IMR-90 (cell line): ENCODE measurements around the gene NSD2. TPM values are rescaled to one million over a fixed set of nuclear protein-coding genes. Genes with fewer than 3 reads are reported as not detected.

Experiments
- ATAC-seq: fragments of 200-7000 bp; cut with Tn5 transposase; 2 replicates; pipeline ENCODE4 v1.9.1; 2020; ENCODE audit warnings: low read depth, mild to moderate bottlenecking, moderate library complexity
- BruUV-seq: library from RNA; stranded (reverse); fragments of 400-500 nt; replicated peaks from 2 replicates; lab custom pipeline; 2021; lab: Mats Ljungman, UMichigan
- CTCF ChIA-PET: fragments of 300-600 bp; formaldehyde crosslinking; extraction: SDS; loops from one replicate; lab custom pipeline; 2021; ENCODE audit warnings: antibody characterized with exemption; lab: Yijun Ruan, JAX
- POLR2A ChIA-PET: fragments of 300-600 bp; sonication (Branson Sonifier 250); formaldehyde crosslinking; loops from one replicate; lab custom pipeline; 2022; ENCODE audit warnings: antibody characterized with exemption; ENCODE audit not compliant: unreplicated experiment; lab: Charles Lee
- DNase-seq: peaks from one replicate; pipeline ENCODE4 v3.0.0; 2013
- H2AFZ ChIP-seq: replicated peaks from 2 replicates; pipeline ENCODE3; 2013; ENCODE audit warnings: low read length, mild to moderate bottlenecking; ENCODE audit not compliant: poor library complexity
- H2AK5ac ChIP-seq: 2 replicates; pipeline ENCODE4 v1.6.1; 2013; ENCODE audit warnings: low read depth, low read length, inconsistent platforms
- H2AK9ac ChIP-seq: replicated peaks from 2 replicates; pipeline ENCODE3; 2013; ENCODE audit warnings: mild to moderate bottlenecking, low read depth, low read length, moderate library complexity; ENCODE audit not compliant: poor library complexity
- H2BK120ac ChIP-seq: 2 replicates; pipeline ENCODE4 v1.6.1; 2013; ENCODE audit warnings: low read depth, low read length, inconsistent platforms
- H2BK15ac ChIP-seq: 3 replicates; pipeline ENCODE4 v1.6.1; 2013; ENCODE audit warnings: low read depth, low read length, inconsistent platforms
- H2BK20ac ChIP-seq: 2 replicates; pipeline ENCODE4 v1.6.1; 2013; ENCODE audit warnings: low read depth, mild to moderate bottlenecking, inconsistent platforms, low read length, moderate library complexity
- H2BK5ac ChIP-seq: 2 replicates; pipeline ENCODE4 v1.6.1; 2013; ENCODE audit warnings: mild to moderate bottlenecking, low read depth, low read length, inconsistent platforms; ENCODE audit not compliant: poor library complexity, severe bottlenecking
- H3K14ac ChIP-seq: replicated peaks from 2 replicates; pipeline ENCODE4 v1.6.1; 2013; ENCODE audit warnings: low read depth, low read length, inconsistent platforms
- H3K18ac ChIP-seq: 2 replicates; pipeline ENCODE4 v1.6.1; 2013; ENCODE audit warnings: low read depth, low read length, control low read depth
- H3K23ac ChIP-seq: 2 replicates; pipeline ENCODE4 v1.6.1; 2013; ENCODE audit warnings: low read depth, low read length, inconsistent platforms
- H3K27ac ChIP-seq: 2 replicates; pipeline ENCODE4 v1.5.1; 2013; ENCODE audit warnings: mild to moderate bottlenecking, control low read depth, low read length; ENCODE audit not compliant: insufficient read depth
- H3K27me3 ChIP-seq: 2 replicates; pipeline ENCODE4 v1.6.1; 2013; ENCODE audit warnings: low read length; ENCODE audit not compliant: control insufficient read depth, insufficient read depth
- H3K36me3 ChIP-seq: 2 replicates; pipeline ENCODE4 v1.6.1; 2013; ENCODE audit warnings: low read length, mixed read lengths; ENCODE audit not compliant: control insufficient read depth, insufficient read depth
- H3K4ac ChIP-seq: 2 replicates; pipeline ENCODE4 v1.6.1; 2013; ENCODE audit warnings: low read depth, low read length, inconsistent platforms
- H3K4me1 ChIP-seq: 2 replicates; pipeline ENCODE4 v1.6.1; 2013; ENCODE audit warnings: low read length, mixed read lengths; ENCODE audit not compliant: control insufficient read depth, insufficient read depth
- H3K4me2 ChIP-seq: 2 replicates; pipeline ENCODE4 v1.6.1; 2013; ENCODE audit warnings: low read depth, mild to moderate bottlenecking, control low read depth, low read length, moderate library complexity
- H3K4me3 ChIP-seq: 2 replicates; pipeline ENCODE4 v1.5.1; 2013; ENCODE audit warnings: low read depth, mild to moderate bottlenecking, control low read depth, low read length, moderate library complexity; ENCODE audit not compliant: insufficient read depth
- H3K56ac ChIP-seq: 2 replicates; pipeline ENCODE4 v1.6.1; 2013; ENCODE audit warnings: low read length, inconsistent platforms; ENCODE audit not compliant: insufficient read depth; ENCODE audit errors: extremely low read depth
- H3K79me1 ChIP-seq, 2 experiments: 2 replicates each; pipeline ENCODE4 v1.6.1; 2013; ENCODE audit warnings: low read length in 2 of 2, inconsistent platforms in 1 of 2, low read depth in 1 of 2
- H3K9ac ChIP-seq: 2 replicates; pipeline ENCODE4 v1.6.1; 2013; ENCODE audit warnings: low read depth, low read length, control low read depth
- H3K9me1 ChIP-seq: 2 replicates; pipeline ENCODE4 v1.6.1; 2013; ENCODE audit warnings: low read length, inconsistent platforms; ENCODE audit not compliant: insufficient read depth
- H3K9me3 ChIP-seq: 2 replicates; pipeline ENCODE4 v1.6.1; 2013; ENCODE audit warnings: low read length; ENCODE audit not compliant: control insufficient read depth, insufficient read depth
- H4K20me1 ChIP-seq: 2 replicates; pipeline ENCODE4 v1.6.1; 2013; ENCODE audit warnings: low read length, inconsistent platforms; ENCODE audit not compliant: insufficient read depth
- H4K5ac ChIP-seq: 2 replicates; pipeline ENCODE4 v1.6.1; 2013; ENCODE audit warnings: mild to moderate bottlenecking, low read depth, low read length, control low read depth
- H4K8ac ChIP-seq, 2 experiments: 2 replicates each; pipeline ENCODE4 v1.6.1; 2013; ENCODE audit warnings: low read depth in 2 of 2, low read length in 2 of 2, control low read depth in 1 of 2, inconsistent platforms in 1 of 2
- H4K91ac ChIP-seq: 2 replicates; pipeline ENCODE4 v1.6.1; 2013; ENCODE audit warnings: low read depth, low read length, inconsistent platforms; ENCODE audit not compliant: insufficient read depth
- CEBPB ChIP-seq: IDR thresholded peaks from 2 replicates; pipeline ENCODE4 v1.6.1; 2012; ENCODE audit warnings: low read depth, low read length, improper control_type of control experiment
- FOS ChIP-seq: fragments of 150-350 bp; IDR thresholded peaks from 2 replicates; pipeline ENCODE4 v1.6.1; 2016; ENCODE audit warnings: low read depth, low read length
- MAFK ChIP-seq: IDR thresholded peaks from 2 replicates; pipeline ENCODE4 v1.6.1; 2012; ENCODE audit warnings: low read depth, low read length, improper control_type of control experiment
- MXI1 ChIP-seq: IDR thresholded peaks from 2 replicates; pipeline ENCODE4 v1.6.1; 2012; ENCODE audit warnings: low read depth, mild to moderate bottlenecking, low read length, moderate library complexity, borderline replicate concordance
- POLR2A ChIP-seq: IDR thresholded peaks from 2 replicates; pipeline ENCODE4 v1.6.1; 2012; ENCODE audit warnings: mild to moderate bottlenecking, low read depth, low read length
- RAD21 ChIP-seq: IDR thresholded peaks from 2 replicates; pipeline ENCODE4 v1.6.1; 2012; ENCODE audit warnings: low read length, improper control_type of control experiment
- RCOR1 ChIP-seq: IDR thresholded peaks from 2 replicates; pipeline ENCODE4 v1.6.1; 2012; ENCODE audit warnings: mild to moderate bottlenecking, low read length, improper control_type of control experiment; ENCODE audit not compliant: insufficient replicate concordance
- SMC3 ChIP-seq: fragments of 150-350 bp; IDR thresholded peaks from 2 replicates; pipeline ENCODE4 v1.6.1; 2016; ENCODE audit warnings: low read depth, mild to moderate bottlenecking, antibody characterized with exemption, low read length, moderate library complexity
- WGBS, 2 experiments: methylation state at CpG; one replicate each; pipeline versions ENCODE4 v1.1.5 to v1.1.7; 2013; ENCODE audit warnings: missing lambda C conversion rate in 2 of 2; ENCODE audit not compliant: insufficient read length in 1 of 2; ENCODE audit errors: extremely low coverage in 2 of 2; 5-methylcytosine and 5-hydroxymethylcytosine counted together
- dilution Hi-C: fragments of 300-500 bp; cut with HindIII; formaldehyde crosslinking; loops from one replicate; pipeline ENCODE4 v1.14.3; 2018; ENCODE audit warnings: low sequenced_read_pairs; ENCODE audit not compliant: unreplicated experiment
- in situ Hi-C: fragments of 300-500 bp; cut with MboI; formaldehyde crosslinking; loops from 3 replicates; pipeline ENCODE4 v1.14.3; 2019; ENCODE audit warnings: low sequenced_read_pairs, inconsistent platforms, mixed read lengths
- intact Hi-C: fragments of 100-400 bp; cut with micrococcal nuclease; formaldehyde crosslinking; loops from 2 replicates; pipeline ENCODE4 v1.10.0; 2022
- polyA plus RNA-seq, 3 experiments: library from polyadenylated mRNA; depleted of rRNA; stranded (reverse); fragments of >200 nt; gene quantifications; 2 replicates each; pipeline ENCODE4 v1.2.3, GENCODE V29; 2012; ENCODE audit warnings: low replicate concordance in 1 of 3
- total RNA-seq: library from RNA; depleted of rRNA; stranded (reverse); fragments of >200 nt; gene quantifications from 2 replicates; pipeline ENCODE4 v1.2.3, GENCODE V29; 2012
- TF ChIP-seq, protein P1 (sequence below): conservative IDR thresholded peaks from 2 replicates; pipeline ENCODE4 v1.5.1; 2012; ENCODE audit warnings: mild to moderate bottlenecking, low read depth, low read length, improper control_type of control experiment

The NSD2 gene
- total and polyA plus RNA-seq, 2 of the 4 experiments (the other 2 are of a cell fraction) = 35.9 to 68.1 TPM

DNA sequence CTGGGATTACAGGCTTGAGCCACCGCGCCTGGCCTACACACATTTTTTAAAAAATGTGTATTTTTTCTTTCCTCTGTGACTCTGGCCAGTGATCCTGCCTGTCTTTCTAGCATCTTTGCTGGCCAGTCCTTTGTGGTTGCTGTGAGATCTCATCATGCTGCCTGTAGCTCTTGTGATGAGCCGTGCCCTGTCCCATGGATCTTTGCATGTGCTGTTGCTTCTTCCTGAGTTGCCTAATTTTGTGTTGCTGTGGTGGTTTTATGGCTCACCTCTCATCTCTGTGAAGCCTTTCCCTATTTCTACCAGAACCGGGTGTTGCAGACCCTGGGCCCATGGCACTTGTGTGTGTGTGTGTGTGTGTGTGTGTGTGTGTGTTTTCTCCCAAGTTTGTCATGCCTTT lies 8.3 kb downstream of the NSD2 start:
- H3K27ac ChIP-seq = peak overlapping the region; percentile 23; the same call in 1 of the 2 replicates
- dilution Hi-C loops (no loop called here), in situ Hi-C loops (no loop called here), intact Hi-C loops (no loop called here)
- no peaks in the 10 kb centered on the region for H3K27me3 ChIP-seq
- peaks cover 71% of the 10 kb centered on the region for H4K20me1 ChIP-seq
- DNase-seq (peak; percentile 33), ATAC-seq (no peak)
- no peak overlapping the region for H3K56ac ChIP-seq
- peaks cover 37% of the 10 kb centered on the region for H3K9me1 ChIP-seq
- no peaks in the 10 kb centered on the region for H3K9me3 ChIP-seq
- H2BK120ac ChIP-seq = no peak overlapping the region
- no peak overlapping the region for H2AK9ac ChIP-seq
- H3K9ac ChIP-seq = no peak overlapping the region
- TF ChIP-seq, protein P1, sequence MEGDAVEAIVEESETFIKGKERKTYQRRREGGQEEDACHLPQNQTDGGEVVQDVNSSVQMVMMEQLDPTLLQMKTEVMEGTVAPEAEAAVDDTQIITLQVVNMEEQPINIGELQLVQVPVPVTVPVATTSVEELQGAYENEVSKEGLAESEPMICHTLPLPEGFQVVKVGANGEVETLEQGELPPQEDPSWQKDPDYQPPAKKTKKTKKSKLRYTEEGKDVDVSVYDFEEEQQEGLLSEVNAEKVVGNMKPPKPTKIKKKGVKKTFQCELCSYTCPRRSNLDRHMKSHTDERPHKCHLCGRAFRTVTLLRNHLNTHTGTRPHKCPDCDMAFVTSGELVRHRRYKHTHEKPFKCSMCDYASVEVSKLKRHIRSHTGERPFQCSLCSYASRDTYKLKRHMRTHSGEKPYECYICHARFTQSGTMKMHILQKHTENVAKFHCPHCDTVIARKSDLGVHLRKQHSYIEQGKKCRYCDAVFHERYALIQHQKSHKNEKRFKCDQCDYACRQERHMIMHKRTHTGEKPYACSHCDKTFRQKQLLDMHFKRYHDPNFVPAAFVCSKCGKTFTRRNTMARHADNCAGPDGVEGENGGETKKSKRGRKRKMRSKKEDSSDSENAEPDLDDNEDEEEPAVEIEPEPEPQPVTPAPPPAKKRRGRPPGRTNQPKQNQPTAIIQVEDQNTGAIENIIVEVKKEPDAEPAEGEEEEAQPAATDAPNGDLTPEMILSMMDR = no peak
- TF ChIP-seq FOS (no peak), CEBPB (no peak), MXI1 (no peak), RAD21 (no peak), SMC3 (no peak), MAFK (no peak), RCOR1 (no peak), POLR2A (no peak)
- no peak overlapping the region for H2BK20ac ChIP-seq
- WGBS, 2 experiments = no CpG with 5 or more reads among the region's 4 CpGs
- ChIA-PET POLR2A (no interaction called here), CTCF (no interaction called here)
- H3K36me3 ChIP-seq = no peaks in the 10 kb centered on the region
- peaks cover 15% of the 10 kb centered on the region for H3K4me1 ChIP-seq
- BruUV-seq = no TSS peak
- H3K23ac ChIP-seq = peak overlapping the region; percentile 7; the same call in 1 of the 2 replicates
- no peak overlapping the region for H2BK15ac ChIP-seq
- H4K91ac ChIP-seq = 0 out of 2 replicates have a peak overlapping the region, but pooled peaks have one; percentile 4
- no peak overlapping the region for H2AFZ ChIP-seq
- H3K4ac ChIP-seq = 0 out of 2 replicates have a peak overlapping the region, but pooled peaks have one; percentile 0
- H3K18ac ChIP-seq = no peak overlapping the region
- H3K79me1 ChIP-seq = peaks cover 0 to 27% of the 10 kb centered on the region in 2 experiments; a peak in 2 of 4 replicates
- H2AK5ac ChIP-seq = no peak overlapping the region; the same call in 1 of the 2 replicates
- peak overlapping the region; percentile 36; the same call in 1 of the 2 replicates for H4K5ac ChIP-seq
- no peak overlapping the region for H4K8ac ChIP-seq
- H3K4me2 ChIP-seq = no peak overlapping the region
- 0 out of 2 replicates have a peak overlapping the region, but pooled peaks have one; percentile 12 for H3K14ac ChIP-seq
- no peak overlapping the region for H2BK5ac ChIP-seq
- H3K4me3 ChIP-seq = no peak overlapping the region
